Measurements from ENCODE around the gene VANGL2. TPM values are rescaled to one million over a fixed set of nuclear protein-coding genes. Genes with fewer than 3 reads are reported as not detected.
A peak's percentile ranks its signal among the peaks of the same experiment; 100 is the strongest.
"Not testable (repeated sequence)": the region's sequence is repeated elsewhere in the genome, so short reads cannot be mapped to it uniquely, and the experiment has no call there.

VANGL2 gene
- total RNA-seq, 1 donor from 2014 or later, result 6.5 TPM

DNA sequence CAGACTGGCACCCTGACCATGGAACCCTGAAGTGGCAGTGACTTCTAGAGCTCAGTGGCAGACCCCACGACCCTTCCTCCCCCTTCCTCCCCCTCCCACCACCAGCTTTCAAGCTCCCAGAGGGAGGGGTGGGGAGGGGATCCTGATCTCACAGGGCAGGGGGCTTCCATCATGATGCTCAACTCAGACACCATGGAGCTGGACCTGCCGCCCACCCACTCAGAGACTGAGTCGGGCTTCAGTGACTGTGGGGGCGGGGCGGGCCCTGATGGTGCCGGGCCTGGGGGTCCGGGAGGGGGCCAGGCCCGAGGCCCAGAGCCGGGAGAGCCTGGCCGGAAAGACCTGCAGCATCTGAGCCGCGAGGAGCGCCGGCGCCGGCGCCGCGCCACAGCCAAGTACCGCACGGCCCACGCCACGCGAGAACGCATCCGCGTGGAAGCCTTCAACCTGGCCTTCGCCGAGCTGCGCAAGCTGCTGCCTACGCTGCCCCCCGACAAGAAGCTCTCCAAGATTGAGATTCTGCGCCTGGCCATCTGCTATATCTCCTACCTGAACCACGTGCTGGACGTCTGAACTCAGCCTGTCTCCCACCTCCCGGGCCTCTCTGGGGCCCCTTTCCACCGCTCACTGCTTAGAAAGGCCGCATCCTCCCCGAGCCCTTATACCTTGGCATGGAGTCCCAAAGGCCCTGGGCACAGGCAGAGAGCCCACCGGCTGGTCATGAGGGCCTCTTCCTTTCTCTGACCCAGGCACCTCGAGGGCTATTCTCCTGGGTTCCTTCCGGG, 29.6 kb upstream of the VANGL2 start:
- DNase-seq (ENCODE audit: low spot score), result no peak

- DNase-seq (ENCODE audit: low spot score), result no peak
Measured at GRCh38 chr1:160371346-160371631, 29.1 kb upstream of the VANGL2 start.

- DNase-seq (ENCODE audit: low spot score), result no peak
Measured at GRCh38 chr1:160371756-160372155, 28.6 kb upstream of the VANGL2 start.

DNA sequence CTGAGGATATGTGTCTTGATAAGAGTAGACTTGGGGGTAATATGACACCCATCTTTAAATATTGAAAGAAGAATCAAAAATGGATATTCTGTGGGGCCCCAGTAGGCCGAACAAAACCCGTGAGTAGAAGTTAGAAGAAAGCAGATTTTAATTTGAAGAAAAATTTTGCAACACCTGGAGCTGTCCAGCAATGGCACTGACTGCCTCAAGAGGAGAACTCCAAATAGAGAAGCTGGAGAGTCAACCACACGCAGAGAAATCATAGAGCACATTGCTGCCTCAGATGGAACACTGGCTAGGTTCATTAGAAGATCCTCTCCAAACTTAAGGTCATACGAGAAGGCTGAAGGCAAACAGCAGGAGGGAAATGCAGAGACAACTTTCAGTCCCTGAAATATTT, 26.7 kb upstream of the VANGL2 start:
- no peak for DNase-seq (ENCODE audit: low spot score)

GRCh38 chr1:160374306-160375110, 25.9 kb upstream of the VANGL2 start:
- no peak for DNase-seq (ENCODE audit: low spot score)

GRCh38 chr1:160375788-160376524, 24.4 kb upstream of the VANGL2 start:
- no peak for DNase-seq (ENCODE audit: low spot score)

GRCh38 chr1:160376525-160377131, 23.7 kb upstream of the VANGL2 start:
- peak; percentile 26 for DNase-seq (ENCODE audit: low spot score)

GRCh38 chr1:160377585-160378206, 22.7 kb upstream of the VANGL2 start:
- no peak for DNase-seq (ENCODE audit: low spot score)

GRCh38 chr1:160384812-160385211, 15.6 kb upstream of the VANGL2 start:
- not testable (repeated sequence) for DNase-seq (ENCODE audit: low spot score)

- DNase-seq (ENCODE audit: low spot score), result not testable (repeated sequence)
Measured at GRCh38 chr1:160388406-160388805, 12.0 kb upstream of the VANGL2 start.

- DNase-seq (ENCODE audit: low spot score), result no peak
Measured at GRCh38 chr1:160394673-160395072, 5.7 kb upstream of the VANGL2 start.

DNA sequence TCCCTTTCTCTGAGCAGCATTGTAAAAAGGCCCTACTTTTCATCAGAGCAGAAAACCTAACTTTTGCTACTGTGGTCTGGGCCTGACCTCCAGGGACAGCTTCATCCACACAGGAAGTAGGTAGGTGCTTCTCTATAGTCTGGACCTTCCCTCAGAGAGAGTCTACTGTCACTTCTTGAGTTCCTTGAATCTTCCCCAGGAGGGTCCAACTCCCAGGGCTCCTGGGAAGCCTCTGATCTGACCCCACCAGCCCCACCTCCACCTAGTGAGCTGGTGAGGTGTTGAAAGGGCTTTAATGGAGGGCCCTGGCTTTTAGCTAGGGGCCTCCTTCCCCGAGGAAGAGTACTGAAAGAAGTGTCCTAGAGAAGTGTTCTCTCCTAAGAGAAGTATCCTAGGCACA, 2.7 kb upstream of the VANGL2 start:
- no peak for DNase-seq (ENCODE audit: low spot score)

- no peak for DNase-seq (ENCODE audit: low spot score)
Measured at GRCh38 chr1:160398823-160399222, 1.5 kb upstream of the VANGL2 start.

DNA sequence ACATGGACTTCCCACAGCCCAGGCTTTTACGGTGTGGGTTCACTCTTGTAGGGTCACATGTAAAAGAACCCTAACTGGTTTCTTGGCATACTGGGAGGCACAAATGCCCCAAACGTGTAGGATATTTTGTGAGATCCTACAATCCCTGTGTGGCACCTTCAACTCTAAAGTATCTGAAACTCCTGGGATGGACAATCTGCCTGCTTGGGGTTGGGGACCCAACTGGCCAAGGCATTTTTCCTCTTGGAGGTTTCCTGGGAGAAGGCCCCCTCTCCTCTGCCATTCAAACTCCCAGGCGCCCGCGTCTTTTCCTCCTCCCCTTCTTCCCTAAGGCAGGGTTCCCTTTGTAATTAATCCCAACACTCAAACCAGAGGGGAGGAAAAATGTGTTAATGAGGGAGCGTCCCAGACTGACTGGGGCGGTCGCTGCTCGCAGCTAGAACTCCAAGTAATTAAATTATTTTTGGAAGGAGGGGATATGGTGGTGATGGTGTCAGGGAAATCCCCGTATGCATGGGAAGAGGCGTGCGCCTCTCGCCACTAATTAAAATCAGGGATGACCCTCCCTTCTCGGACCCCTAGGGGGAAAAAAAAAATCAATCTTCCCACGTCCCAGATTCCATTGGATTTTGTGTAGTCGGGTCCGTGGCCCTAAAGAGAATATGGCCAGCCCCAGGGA, 681 bp upstream of the VANGL2 start:
- DNase-seq (ENCODE audit: low spot score), result no peak

GRCh38 chr1:160400646-160401486, 502 bp downstream of the VANGL2 start:
- DNase-seq (ENCODE audit: low spot score), result no peak

- no peak for DNase-seq (ENCODE audit: low spot score)
Measured at GRCh38 chr1:160401487-160401805, 1.1 kb downstream of the VANGL2 start.

- no peak for DNase-seq (ENCODE audit: low spot score)
Measured at GRCh38 chr1:160402001-160402795, 1.8 kb downstream of the VANGL2 start.

GRCh38 chr1:160403244-160403643, 2.9 kb downstream of the VANGL2 start:
- no peak for DNase-seq (ENCODE audit: low spot score)

- no peak for DNase-seq (ENCODE audit: low spot score)
Measured at GRCh38 chr1:160404094-160404493, 3.7 kb downstream of the VANGL2 start.
